Smooth muscle cell (in vitro differentiated cells): Measurements from ENCODE around the gene CLEC16A. TPM values are rescaled to one million over a fixed set of nuclear protein-coding genes. Genes with fewer than 3 reads are reported as not detected.

ENCODE experiments used
- DNase-seq: peaks from one replicate; lab custom pipeline; 2025; ENCODE audit not compliant: unreplicated experiment; lab: John Stamatoyannopoulos, UW
- H2AFZ ChIP-seq: fragments of 200-600 bp; sonication (generic); 2 replicates; pipeline ENCODE4 v1.6.0; 2016; ENCODE audit warnings: antibody characterized with exemption, low read depth, mild to moderate bottlenecking
- H3F3A ChIP-seq: fragments of 200-600 bp; sonication (generic); 2 replicates; pipeline ENCODE4 v1.6.0; 2017; ENCODE audit warnings: antibody characterized with exemption, low read depth
- H3K27ac ChIP-seq: fragments of 200-600 bp; sonication (generic); 2 replicates; pipeline ENCODE4 v1.5.1; 2016; ENCODE audit warnings: low read depth, mild to moderate bottlenecking
- H3K27me3 ChIP-seq: fragments of 200-600 bp; sonication (generic); 2 replicates; pipeline ENCODE4 v1.6.1; 2016; ENCODE audit warnings: low read depth, mild to moderate bottlenecking
- H3K36me3 ChIP-seq: fragments of 200-600 bp; sonication (generic); 2 replicates; pipeline ENCODE4 v1.5.1; 2016; ENCODE audit warnings: low read depth
- H3K4me1 ChIP-seq: fragments of 200-600 bp; sonication (generic); 2 replicates; pipeline ENCODE4 v1.5.1; 2016; ENCODE audit warnings: low read depth
- H3K4me2 ChIP-seq: fragments of 200-600 bp; sonication (generic); 2 replicates; pipeline ENCODE4 v1.6.0; 2016; ENCODE audit warnings: mild to moderate bottlenecking
- H3K4me3 ChIP-seq: fragments of 200-600 bp; sonication (generic); 2 replicates; pipeline ENCODE4 v1.5.1; 2016; ENCODE audit warnings: mild to moderate bottlenecking
- H3K79me2 ChIP-seq: fragments of 200-600 bp; sonication (generic); 2 replicates; pipeline ENCODE4 v1.6.0; 2016; ENCODE audit warnings: low read depth, mild to moderate bottlenecking
- H3K9ac ChIP-seq: fragments of 200-600 bp; sonication (generic); 2 replicates; pipeline ENCODE4 v1.6.0; 2016; ENCODE audit warnings: low read depth
- H3K9me3 ChIP-seq: fragments of 200-600 bp; sonication (generic); replicated peaks from 2 replicates; pipeline ENCODE4 v1.5.1; 2016; ENCODE audit warnings: low read depth
- H4K20me1 ChIP-seq: fragments of 200-600 bp; sonication (generic); 2 replicates; pipeline ENCODE4 v1.6.0; 2016; ENCODE audit warnings: low read depth
- WGBS: methylation state at CpG from one replicate; pipeline ENCODE4 v1.1.7; 2016; ENCODE audit warnings: low lambda C conversion rate; 5-methylcytosine and 5-hydroxymethylcytosine counted together
- polyA plus RNA-seq: library from polyadenylated mRNA; unstranded; fragments of >200 nt; fragmentation: Nextera tagmentation; extraction: Ambion mirVana; gene quantifications from 2 replicates; pipeline ENCODE4 v1.2.1, GENCODE V29; 2016
- total RNA-seq: library from RNA; depleted of rRNA; stranded (reverse); fragments of >200 nt; gene quantifications from 2 replicates; pipeline ENCODE4 v1.2.3, GENCODE V29; 2014
- TF ChIP-seq, protein P1 (sequence below): fragments of 200-600 bp; sonication (generic); IDR thresholded peaks from 2 replicates; pipeline ENCODE4 v1.5.1; 2017; ENCODE audit warnings: borderline replicate concordance, mild to moderate bottlenecking, antibody characterized with exemption; ENCODE audit not compliant: insufficient read depth, poor library complexity, severe bottlenecking

CLEC16A gene
- total and polyA plus RNA-seq, 2 experiments from 2014 or later: 12.6 to 16.2 TPM

DNA sequence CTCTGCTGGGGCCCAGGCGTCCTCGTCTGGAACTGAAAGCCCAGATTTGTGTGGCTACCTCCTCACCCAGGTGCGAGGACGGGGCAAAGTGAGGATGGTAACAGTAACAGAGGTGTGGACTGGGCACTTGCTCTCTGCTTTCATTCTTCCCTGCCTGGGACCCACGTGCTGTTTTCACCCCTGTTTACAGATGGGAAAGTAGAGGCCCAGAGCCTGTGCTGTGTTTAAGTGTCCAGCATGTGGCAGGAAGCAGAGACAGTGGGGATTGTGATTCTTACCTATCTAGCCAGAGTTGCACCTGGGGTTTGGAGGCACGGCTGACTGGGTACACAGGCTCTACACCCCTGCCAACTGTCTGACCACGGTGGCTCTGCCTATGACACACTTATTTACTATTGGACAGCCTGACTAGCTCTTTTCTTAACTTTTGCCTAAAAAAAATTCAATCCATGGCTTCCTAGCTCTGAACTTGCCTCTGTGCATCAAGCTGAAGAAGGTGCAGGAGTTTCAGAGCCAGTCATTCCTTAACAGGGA lies 155.4 kb downstream of the CLEC16A start:
- Histone ChIP-seq H3F3A (peaks cover 31% of the 10 kb centered on the region), H3K27me3 (no peaks in the 10 kb centered on the region), H4K20me1 (peaks cover 3% of the 10 kb centered on the region), H3K4me2 (peak overlapping the region; percentile 18), H2AFZ (no peak overlapping the region), H3K9me3 (no peaks in the 10 kb centered on the region), H3K27ac (peak overlapping the region; percentile 54), H3K36me3 (no peaks in the 10 kb centered on the region), H3K9ac (no peak overlapping the region), H3K4me3 (no peak overlapping the region), H3K79me2 (no peaks in the 10 kb centered on the region), H3K4me1 (peaks cover 10% of the 10 kb centered on the region)
- DNase-seq: no peak
- 89% methylated on average over 7 of the region's 7 CpGs for WGBS
- TF ChIP-seq, protein P1, sequence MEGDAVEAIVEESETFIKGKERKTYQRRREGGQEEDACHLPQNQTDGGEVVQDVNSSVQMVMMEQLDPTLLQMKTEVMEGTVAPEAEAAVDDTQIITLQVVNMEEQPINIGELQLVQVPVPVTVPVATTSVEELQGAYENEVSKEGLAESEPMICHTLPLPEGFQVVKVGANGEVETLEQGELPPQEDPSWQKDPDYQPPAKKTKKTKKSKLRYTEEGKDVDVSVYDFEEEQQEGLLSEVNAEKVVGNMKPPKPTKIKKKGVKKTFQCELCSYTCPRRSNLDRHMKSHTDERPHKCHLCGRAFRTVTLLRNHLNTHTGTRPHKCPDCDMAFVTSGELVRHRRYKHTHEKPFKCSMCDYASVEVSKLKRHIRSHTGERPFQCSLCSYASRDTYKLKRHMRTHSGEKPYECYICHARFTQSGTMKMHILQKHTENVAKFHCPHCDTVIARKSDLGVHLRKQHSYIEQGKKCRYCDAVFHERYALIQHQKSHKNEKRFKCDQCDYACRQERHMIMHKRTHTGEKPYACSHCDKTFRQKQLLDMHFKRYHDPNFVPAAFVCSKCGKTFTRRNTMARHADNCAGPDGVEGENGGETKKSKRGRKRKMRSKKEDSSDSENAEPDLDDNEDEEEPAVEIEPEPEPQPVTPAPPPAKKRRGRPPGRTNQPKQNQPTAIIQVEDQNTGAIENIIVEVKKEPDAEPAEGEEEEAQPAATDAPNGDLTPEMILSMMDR: no peak

DNA sequence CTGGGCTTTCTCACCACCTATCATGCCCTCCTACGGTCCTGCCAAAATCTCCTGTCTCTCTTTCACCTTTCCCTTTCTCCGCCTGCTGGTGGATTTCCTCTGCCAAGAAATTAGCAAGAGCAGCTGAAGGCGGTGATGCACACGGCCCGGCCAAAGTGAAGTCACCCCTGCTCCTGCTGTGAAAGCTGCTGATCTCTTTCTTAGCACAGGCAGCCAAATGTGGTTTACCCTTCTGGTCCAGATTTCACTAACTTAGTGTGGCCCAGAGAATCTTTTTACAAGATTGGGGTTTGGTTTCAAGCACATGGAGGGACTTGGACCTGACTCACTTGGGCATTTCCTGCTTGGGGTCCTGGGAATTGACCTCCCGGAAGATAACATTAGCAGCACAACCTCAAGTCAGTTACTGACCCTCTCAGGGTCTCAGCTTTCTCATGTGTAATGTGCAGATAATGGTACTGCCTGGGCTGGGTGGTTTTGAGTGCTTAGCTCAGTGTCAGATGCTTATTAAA lies 155.9 kb downstream of the CLEC16A start:
- Histone ChIP-seq H3K4me2 (peak overlapping the region; percentile 18), H3K9me3 (no peaks in the 10 kb centered on the region), H3K4me3 (no peak overlapping the region), H4K20me1 (no peaks in the 10 kb centered on the region), H3K79me2 (no peaks in the 10 kb centered on the region), H3K36me3 (no peaks in the 10 kb centered on the region), H3K27ac (peak overlapping the region; percentile 54), H2AFZ (no peak overlapping the region), H3K27me3 (no peaks in the 10 kb centered on the region), H3F3A (peaks cover 26% of the 10 kb centered on the region), H3K4me1 (peaks cover 6% of the 10 kb centered on the region), H3K9ac (no peak overlapping the region)
- 26% methylated on average over 6 of the region's 6 CpGs for WGBS
- DNase-seq: no peak
- TF ChIP-seq, protein P1: peak; percentile 26

DNA sequence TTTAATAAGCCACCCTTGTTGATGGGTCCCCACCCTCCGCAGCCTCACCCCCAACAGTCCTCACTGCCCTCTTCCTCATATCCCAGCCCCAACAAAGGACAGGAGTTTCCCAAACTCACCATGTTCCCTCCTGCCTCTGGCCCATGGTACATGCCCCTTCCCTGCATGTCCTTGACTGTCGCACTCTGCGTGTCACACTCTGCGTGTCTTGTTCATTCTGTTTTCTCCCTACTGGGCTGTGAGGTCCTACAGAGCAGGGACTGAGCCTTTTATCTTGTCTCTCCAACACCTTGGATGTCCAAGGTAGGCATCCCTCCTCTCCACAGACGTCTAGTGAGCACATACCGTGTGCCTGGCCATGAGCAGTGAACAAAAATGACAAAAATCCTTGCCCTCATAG lies 156.9 kb downstream of the CLEC16A start:
- no peak for DNase-seq
- H3K36me3 ChIP-seq: no peaks in the 10 kb centered on the region
- no peak overlapping the region for H3K4me3 ChIP-seq
- 93% methylated on average over 6 of the region's 6 CpGs for WGBS
- no peak overlapping the region for H3K9ac ChIP-seq
- TF ChIP-seq, protein P1: no peak
- H4K20me1 ChIP-seq: no peaks in the 10 kb centered on the region
- H2AFZ ChIP-seq: no peak overlapping the region
- no peaks in the 10 kb centered on the region for H3K27me3 ChIP-seq
- no peaks in the 10 kb centered on the region for H3K79me2 ChIP-seq
- peaks cover 22% of the 10 kb centered on the region for H3F3A ChIP-seq
- no peaks in the 10 kb centered on the region for H3K9me3 ChIP-seq
- H3K27ac ChIP-seq: no peak overlapping the region
- peaks cover 8% of the 10 kb centered on the region for H3K4me1 ChIP-seq
- no peak overlapping the region for H3K4me2 ChIP-seq
